VCaP (cell line): ENCODE results near the gene TMC6.

Experiments
- H3K27ac ChIP-seq: fragments of 450-650 bp; 2 replicates; pipeline ENCODE4 v1.5.1; 2017
- CTCF ChIP-seq: fragments of 450-650 bp; conservative IDR thresholded peaks from 2 replicates; pipeline ENCODE4 v1.5.1; 2017; ENCODE audit warnings: mild to moderate bottlenecking, moderate library complexity

The TMC6 gene

GRCh38 chr17:78131172-78132083 lies 2.9 kb upstream of the TMC6 start:
- H3K27ac ChIP-seq: peak overlapping the region; percentile 93
- no peak; the same call in 1 of the 2 replicates for TF ChIP-seq CTCF

GRCh38 chr17:78130437-78131101 lies 2.0 kb upstream of the TMC6 start, which contains the start of gene TMC8:
TSS of gene TMC8 (plus strand) at chr17:78130771. CDS start at chr17:78131589, 818 bp downstream.
- no peak for TF ChIP-seq CTCF
- peak within 1 kb of the TSS; percentile 93 for H3K27ac ChIP-seq

- H3K27ac ChIP-seq: peak overlapping the region; percentile 93
- no peak for TF ChIP-seq CTCF
Measured at GRCh38 chr17:78130090-78130436, 1.5 kb upstream of the TMC6 start.

GRCh38 chr17:78129351-78130089 lies 965 bp upstream of the TMC6 start:
- TF ChIP-seq CTCF: no peak
- peak overlapping the region; percentile 93 for H3K27ac ChIP-seq

- TF ChIP-seq CTCF: no peak
- H3K27ac ChIP-seq: peak overlapping the region; percentile 93
Measured at GRCh38 chr17:78127888-78128550, 536 bp downstream of the TMC6 start.

- TF ChIP-seq CTCF: no peak
- peak overlapping the region; percentile 93 for H3K27ac ChIP-seq
Measured at GRCh38 chr17:78127239-78127887, 1.2 kb downstream of the TMC6 start.
